HEK293 (cell line): Measurements from ENCODE around the gene SRSF1.

Experiments
- CTCF ChIA-PET: fragments of 350-600 bp; formaldehyde crosslinking; extraction: SDS; loops from one replicate; lab custom pipeline; 2021; ENCODE audit warnings: antibody characterized with exemption; lab: Yijun Ruan, JAX
- POLR2A ChIA-PET: fragments of 300-600 bp; formaldehyde crosslinking; extraction: SDS; loops from one replicate; lab custom pipeline; 2020; ENCODE audit warnings: antibody characterized with exemption, inconsistent platforms; lab: Yijun Ruan, JAX
- H3K27ac ChIP-seq: fragments of 200-500 bp; sonication (Bioruptor generic); 2 replicates; pipeline ENCODE4 v1.5.1; 2014; ENCODE audit warnings: low read depth, low read length, control low read depth, inconsistent platforms; ENCODE audit errors: extremely low read depth
- H3K36me3 ChIP-seq, 2 experiments: fragments of 200-500 bp in 1 of 2; sonication (Bioruptor generic) in 1 of 2; 1 replicate in 1 of 2; 2 replicates in 1 of 2; pipeline ENCODE4 v1.5.1; 2014 to 2017; ENCODE audit warnings: inconsistent platforms in 2 of 2, low read length in 2 of 2; ENCODE audit not compliant: control insufficient read depth in 2 of 2, insufficient read depth in 1 of 2
- H3K4me1 ChIP-seq: fragments of 200-500 bp; sonication (Bioruptor generic); 2 replicates; pipeline ENCODE4 v1.5.1; 2014; ENCODE audit warnings: mild to moderate bottlenecking, low read length, inconsistent platforms; ENCODE audit not compliant: control insufficient read depth, insufficient read depth
- H3K4me3 ChIP-seq: 2 replicates; pipeline ENCODE4 v1.5.1; 2011; ENCODE audit warnings: low read depth, mild to moderate bottlenecking, control low read depth, low read length, moderate library complexity
- H3K9me3 ChIP-seq: fragments of 200-500 bp; sonication (Bioruptor generic); 2 replicates; pipeline ENCODE4 v1.5.1; 2014; ENCODE audit warnings: low read depth, low read length, inconsistent platforms; ENCODE audit not compliant: control insufficient read depth, insufficient read depth
- INSM2 ChIP-seq: fragments of 450-650 bp; formaldehyde crosslinking; IDR thresholded peaks from 2 replicates; pipeline ENCODE4 v1.5.1; 2016; ENCODE audit warnings: missing biosample characterization, missing genetic modification characterization
- KLF1 ChIP-seq: fragments of 450-650 bp; formaldehyde crosslinking; IDR thresholded peaks from 2 replicates; pipeline ENCODE4 v1.5.1; 2016; ENCODE audit warnings: missing biosample characterization, missing genetic modification characterization
- KLF10 ChIP-seq: fragments of 450-650 bp; IDR thresholded peaks from 2 replicates; pipeline ENCODE4 v1.5.1; 2018; ENCODE audit warnings: missing biosample characterization, mild to moderate bottlenecking, missing genetic modification characterization
- KLF7 ChIP-seq: fragments of 450-650 bp; formaldehyde crosslinking; IDR thresholded peaks from 2 replicates; pipeline ENCODE4 v1.5.1; 2016; ENCODE audit warnings: missing biosample characterization, missing genetic modification characterization, borderline replicate concordance
- PRDM10 ChIP-seq: fragments of 450-650 bp; formaldehyde crosslinking; IDR thresholded peaks from 2 replicates; pipeline ENCODE4 v1.5.1; 2016; ENCODE audit warnings: missing biosample characterization, missing genetic modification characterization
- SETDB1 ChIP-seq: IDR thresholded peaks from one replicate; pipeline ENCODE4 v1.6.1; 2017; ENCODE audit warnings: mild to moderate bottlenecking, low read length, moderate library complexity, mixed read lengths; ENCODE audit not compliant: insufficient read length
- SP7 ChIP-seq: fragments of 450-650 bp; formaldehyde crosslinking; IDR thresholded peaks from 2 replicates; pipeline ENCODE4 v1.5.1; 2016; ENCODE audit warnings: missing biosample characterization, missing genetic modification characterization
- ZBTB1 ChIP-seq: fragments of 450-650 bp; formaldehyde crosslinking; IDR thresholded peaks from 2 replicates; pipeline ENCODE4 v1.5.1; 2016; ENCODE audit warnings: missing biosample characterization, missing genetic modification characterization
- ZBTB11 ChIP-seq: fragments of 450-650 bp; formaldehyde crosslinking; conservative IDR thresholded peaks from 2 replicates; pipeline ENCODE4 v1.5.1; 2016; ENCODE audit warnings: low read depth, missing biosample characterization, missing genetic modification characterization
- ZBTB20 ChIP-seq: fragments of 450-650 bp; formaldehyde crosslinking; IDR thresholded peaks from 2 replicates; pipeline ENCODE4 v1.5.1; 2016; ENCODE audit warnings: missing biosample characterization, missing genetic modification characterization
- ZFP69B ChIP-seq: fragments of 450-650 bp; formaldehyde crosslinking; IDR thresholded peaks from 2 replicates; pipeline ENCODE4 v1.5.1; 2016; ENCODE audit warnings: missing biosample characterization, missing genetic modification characterization
- ZNF248 ChIP-seq: fragments of 450-650 bp; formaldehyde crosslinking; IDR thresholded peaks from 2 replicates; pipeline ENCODE4 v1.5.1; 2017; ENCODE audit warnings: missing biosample characterization, missing genetic modification characterization
- ZNF335 ChIP-seq: fragments of 450-650 bp; formaldehyde crosslinking; conservative IDR thresholded peaks from 2 replicates; pipeline ENCODE4 v1.5.1; 2016; ENCODE audit warnings: missing biosample characterization, missing genetic modification characterization
- ZNF449 ChIP-seq: fragments of 450-650 bp; formaldehyde crosslinking; IDR thresholded peaks from 2 replicates; pipeline ENCODE4 v1.5.1; 2017; ENCODE audit warnings: missing biosample characterization, mild to moderate bottlenecking, missing genetic modification characterization, moderate library complexity
- ZNF510 ChIP-seq: fragments of 450-650 bp; formaldehyde crosslinking; IDR thresholded peaks from 2 replicates; pipeline ENCODE4 v1.5.1; 2018; ENCODE audit warnings: mild to moderate bottlenecking, missing genetic modification characterization, missing biosample characterization; ENCODE audit not compliant: insufficient replicate concordance
- ZNF600 ChIP-seq: fragments of 450-650 bp; formaldehyde crosslinking; IDR thresholded peaks from 2 replicates; pipeline ENCODE4 v1.5.1; 2016; ENCODE audit warnings: missing biosample characterization, missing genetic modification characterization
- ZNF629 ChIP-seq: fragments of 450-650 bp; formaldehyde crosslinking; IDR thresholded peaks from 2 replicates; pipeline ENCODE4 v1.5.1; 2017; ENCODE audit warnings: missing biosample characterization, missing genetic modification characterization
- ZNF660 ChIP-seq: fragments of 450-650 bp; IDR thresholded peaks from 2 replicates; pipeline ENCODE4 v1.5.1; 2018; ENCODE audit warnings: missing biosample characterization, mild to moderate bottlenecking, missing genetic modification characterization
- ZNF664 ChIP-seq: fragments of 450-650 bp; formaldehyde crosslinking; IDR thresholded peaks from 2 replicates; pipeline ENCODE4 v1.5.1; 2016; ENCODE audit warnings: missing biosample characterization, missing genetic modification characterization
- ZNF692 ChIP-seq: fragments of 450-650 bp; formaldehyde crosslinking; IDR thresholded peaks from 2 replicates; pipeline ENCODE4 v1.5.1; 2016; ENCODE audit warnings: missing biosample characterization, missing genetic modification characterization
- ZSCAN30 ChIP-seq: fragments of 450-650 bp; IDR thresholded peaks from 2 replicates; pipeline ENCODE4 v1.5.1; 2018; ENCODE audit warnings: missing biosample characterization, mild to moderate bottlenecking, missing genetic modification characterization, moderate library complexity
- ZXDB ChIP-seq: fragments of 450-650 bp; formaldehyde crosslinking; IDR thresholded peaks from 2 replicates; pipeline ENCODE4 v1.5.1; 2016; ENCODE audit warnings: missing biosample characterization, missing genetic modification characterization

SRSF1 gene

GRCh38 chr17:58007781-58008706, 998 bp upstream of the SRSF1 start:
- H3K27ac ChIP-seq: peak overlapping the region; percentile 100
- ChIA-PET POLR2A (interaction anchor here (0.6 to 3.1 kb wide), 37 partner anchors 9 to 409 kb away, joined by 3 to 101 read pairs (median 6); partner anchors contain the start of genes CUEDC1, DYNLL2, MRPS23 and RNF43), CTCF (interaction anchor here (0.6 to 4.1 kb wide), 8 partner anchors 9 to 858 kb away, joined by 3 to 16 read pairs (median 5); no protein-coding TSS in a partner anchor)
- H3K4me3 ChIP-seq: peak overlapping the region; percentile 94
- no peaks in the 10 kb centered on the region for H3K9me3 ChIP-seq
- peaks cover 28 to 32% of the 10 kb centered on the region in 2 experiments for H3K36me3 ChIP-seq
- peaks cover 18% of the 10 kb centered on the region for H3K4me1 ChIP-seq
- peak; percentile 1; the same call in 1 of the 2 replicates for TF ChIP-seq ZBTB1
- 0 out of 2 replicates have a peak, but pooled peaks have one; percentile 24 for TF ChIP-seq ZSCAN30 (tag by site-specific recombination)
- no peak for TF ChIP-seq ZNF629 (tag by site-specific recombination)
- TF ChIP-seq INSM2: 0 out of 2 replicates have a peak, but pooled peaks have one; percentile 8
- TF ChIP-seq ZNF692 (tag by site-specific recombination): peak; percentile 92
- TF ChIP-seq ZBTB11: 0 out of 2 replicates have a peak, but pooled peaks have one; percentile 5
- peak; percentile 5 for TF ChIP-seq ZNF510 (tag by site-specific recombination)
- 0 out of 2 replicates have a peak, but pooled peaks have one; percentile 56 for TF ChIP-seq KLF10 (tag by site-specific recombination)
- 0 out of 2 replicates have a peak, but pooled peaks have one; percentile 19 for TF ChIP-seq ZNF449
- TF ChIP-seq ZFP69B: peak; percentile 98
- peak; percentile 82 for TF ChIP-seq ZNF335 (tag by site-specific recombination)
- TF ChIP-seq ZNF248 (tag by site-specific recombination): no peak
- TF ChIP-seq SETDB1: peak; percentile 67
- peak; percentile 40 for TF ChIP-seq ZXDB (tag by site-specific recombination)
- peak; percentile 35; the same call in 1 of the 2 replicates for TF ChIP-seq ZBTB20 (tag by site-specific recombination)
- peak; percentile 74 for TF ChIP-seq KLF1 (tag by site-specific recombination)
- TF ChIP-seq KLF7 (tag by site-specific recombination): peak; percentile 90; the same call in 1 of the 2 replicates
- TF ChIP-seq ZNF660 (tag by site-specific recombination): peak; percentile 61; the same call in 1 of the 2 replicates
- TF ChIP-seq ZNF664: 0 out of 2 replicates have a peak, but pooled peaks have one; percentile 48
- peak; percentile 85; the same call in 1 of the 2 replicates for TF ChIP-seq PRDM10 (tag by site-specific recombination)
- TF ChIP-seq SP7 (tag by site-specific recombination): 0 out of 2 replicates have a peak, but pooled peaks have one; percentile 5
- peak; percentile 87 for TF ChIP-seq ZNF600 (tag by site-specific recombination)
